OCI-LY3 (cell line): ENCODE measurements around the gene MAT1A.
"Not testable (repeated sequence)": the region's sequence is repeated elsewhere in the genome, so short reads cannot be mapped to it uniquely, and the experiment has no call there.

Experiments used
- H2AFZ ChIP-seq: fragments of 200-600, 300-600 bp; shearing (Covaris generic); 2 replicates; pipeline ENCODE4 v1.6.0; 2014; ENCODE audit warnings: antibody characterized with exemption, low read depth, low read length
- H3K27ac ChIP-seq: fragments of 200-600, 300-600 bp; sonication (generic); 2 replicates; pipeline ENCODE4 v1.5.1; 2014; ENCODE audit warnings: mild to moderate bottlenecking, low read length, moderate library complexity, mixed read lengths
- H3K27me3 ChIP-seq: fragments of 200-600, 300-600 bp; sonication (generic); 2 replicates; pipeline ENCODE4 v1.6.1; 2014; ENCODE audit warnings: low read depth, low read length, mixed read lengths
- H3K36me3 ChIP-seq: fragments of 200-600, 300-600 bp; sonication (generic); replicated peaks from 2 replicates; pipeline ENCODE3; 2014; ENCODE audit warnings: low read depth, low read length, mixed read lengths
- H3K4me1 ChIP-seq: fragments of 300-600, 200-600 bp; sonication (generic); 2 replicates; pipeline ENCODE4 v1.6.1; 2014; ENCODE audit warnings: low read length, mixed read lengths
- H3K4me2 ChIP-seq: fragments of 200-600, 300-600 bp; sonication (generic); 2 replicates; pipeline ENCODE4 v1.6.1; 2014; ENCODE audit warnings: low read length, mixed read lengths
- H3K4me3 ChIP-seq: fragments of 300-600, 200-600 bp; sonication (generic); 2 replicates; pipeline ENCODE4 v1.5.1; 2014; ENCODE audit warnings: antibody characterized with exemption, mild to moderate bottlenecking, low read length, moderate library complexity
- H3K79me2 ChIP-seq: fragments of 300-600, 200-600 bp; shearing (Covaris generic); 2 replicates; pipeline ENCODE4 v1.6.1; 2014; ENCODE audit warnings: mild to moderate bottlenecking, low read length, mixed read lengths
- H3K9ac ChIP-seq: fragments of 300-600, 200-600 bp; shearing (Covaris generic); 2 replicates; pipeline ENCODE4 v1.6.0; 2014; ENCODE audit warnings: mild to moderate bottlenecking, low read length, moderate library complexity
- H3K9me3 ChIP-seq: fragments of 200-600, 300-600 bp; shearing (Covaris generic); 2 replicates; pipeline ENCODE4 v1.6.1; 2014; ENCODE audit warnings: low read length, mixed read lengths; ENCODE audit not compliant: insufficient read depth
- H4K20me1 ChIP-seq: fragments of 200-600, 300-600 bp; sonication (generic); 2 replicates; pipeline ENCODE4 v1.6.1; 2016; ENCODE audit warnings: low read length, mixed read lengths; ENCODE audit not compliant: insufficient read depth

The MAT1A gene

GRCh38 chr10:80236457-80236856 lies 53.0 kb downstream of the MAT1A start:
- H3K36me3 ChIP-seq, H3K9ac ChIP-seq, H3K79me2 ChIP-seq, H2AFZ ChIP-seq, H3K27me3 ChIP-seq, H3K27ac ChIP-seq, H3K4me1 ChIP-seq, H4K20me1 ChIP-seq, H3K4me2 ChIP-seq, H3K4me3 ChIP-seq, H3K9me3 ChIP-seq: not testable (repeated sequence)

GRCh38 chr10:80234331-80235235 lies 54.9 kb downstream of the MAT1A start:
- not testable (repeated sequence) for H3K9ac ChIP-seq, H3K27me3 ChIP-seq, H3K27ac ChIP-seq, H3K79me2 ChIP-seq, H3K36me3 ChIP-seq, H3K4me1 ChIP-seq, H2AFZ ChIP-seq, H4K20me1 ChIP-seq, H3K9me3 ChIP-seq
- Histone ChIP-seq H3K4me2 (peak overlapping the region; percentile 50), H3K4me3 (peak overlapping the region; percentile 35)

GRCh38 chr10:80233871-80234270 lies 55.6 kb downstream of the MAT1A start:
- not testable (repeated sequence) for H3K27ac ChIP-seq, H3K79me2 ChIP-seq, H3K9me3 ChIP-seq, H3K4me1 ChIP-seq, H3K4me2 ChIP-seq, H3K9ac ChIP-seq, H2AFZ ChIP-seq, H4K20me1 ChIP-seq, H3K36me3 ChIP-seq, H3K27me3 ChIP-seq, H3K4me3 ChIP-seq

- not testable (repeated sequence) for H3K9ac ChIP-seq, H3K4me1 ChIP-seq, H3K27ac ChIP-seq, H3K36me3 ChIP-seq, H2AFZ ChIP-seq, H3K4me3 ChIP-seq, H3K4me2 ChIP-seq, H4K20me1 ChIP-seq, H3K27me3 ChIP-seq, H3K79me2 ChIP-seq, H3K9me3 ChIP-seq
Measured at GRCh38 chr10:80226723-80227122, 62.7 kb downstream of the MAT1A start.

GRCh38 chr10:80223031-80223419 lies 66.4 kb downstream of the MAT1A start:
- not testable (repeated sequence) for H3K36me3 ChIP-seq, H4K20me1 ChIP-seq, H3K27ac ChIP-seq, H3K79me2 ChIP-seq, H3K9ac ChIP-seq, H3K4me2 ChIP-seq, H3K9me3 ChIP-seq, H2AFZ ChIP-seq, H3K27me3 ChIP-seq, H3K4me3 ChIP-seq
- peaks cover 22% of the 10 kb centered on the region for H3K4me1 ChIP-seq
